Inflammatory macrophage treated with lipopolysaccharide for 4 hours (primary cell): ENCODE measurements around the gene NLRC5.

ENCODE experiments used
- DNase-seq: peaks from one replicate; pipeline ENCODE4 v3.0.0-alpha.2; 2020

Gene NLRC5

DNA sequence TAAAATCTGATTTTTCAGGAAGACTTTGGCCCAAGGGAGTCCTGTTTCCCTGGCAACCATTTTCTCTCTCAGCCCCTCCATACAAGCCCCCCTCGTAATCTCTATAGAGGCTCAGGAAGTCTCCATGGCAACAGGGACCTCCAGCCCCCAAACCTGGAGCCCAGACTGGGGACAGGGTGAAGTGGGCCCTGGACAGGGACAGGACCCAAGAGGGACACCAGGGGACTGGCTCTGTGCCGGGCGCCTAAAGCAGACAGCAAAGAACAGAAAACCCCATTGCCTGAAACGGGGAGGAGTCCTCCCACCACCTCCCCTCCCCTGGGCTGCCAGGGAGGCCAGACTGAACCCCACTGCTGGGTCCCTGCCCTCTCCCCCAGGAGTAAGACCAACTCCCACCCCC is 143.7 kb downstream of the NLRC5 start:
- DNase-seq = no peak
